OCI-LY7 (cell line): ENCODE results near the gene ATP2A3.

Source experiments
- CTCF ChIP-seq: fragments of 200-600 bp; sonication (generic); conservative IDR thresholded peaks from 2 replicates; pipeline ENCODE4 v1.5.1; 2014; ENCODE audit warnings: mild to moderate bottlenecking, antibody characterized with exemption, low read length, moderate library complexity, mixed read lengths
- EZH2phosphoT487 ChIP-seq: fragments of 200-600 bp; sonication (generic); IDR thresholded peaks from 2 replicates; pipeline ENCODE4 v1.6.1; 2018; ENCODE audit warnings: low read depth, borderline replicate concordance, mild to moderate bottlenecking, mixed run types, antibody characterized with exemption, low read length, moderate library complexity, mixed read lengths

- no peak for TF ChIP-seq CTCF
- TF ChIP-seq EZH2phosphoT487 = no peak
Observed at GRCh38 chr17:3894188-3894587, 70.0 kb downstream of the ATP2A3 start.
